CD8-positive, alpha-beta memory T cell (primary cell): ENCODE measurements around the gene RAET1G. TPM values are rescaled to one million over a fixed set of nuclear protein-coding genes. Genes with fewer than 3 reads are reported as not detected.
A peak's percentile ranks its signal among the peaks of the same experiment; 100 is the strongest.
"Not testable (repeated sequence)": the region's sequence is repeated elsewhere in the genome, so short reads cannot be mapped to it uniquely, and the experiment has no call there.

Source experiments
- CTCF ChIA-PET: fragments of 350-600 bp; sonication (Branson Sonifier 250); formaldehyde crosslinking; loops from one replicate; lab custom pipeline; 2021; ENCODE audit warnings: antibody characterized with exemption; lab: Charles Lee
- POLR2A ChIA-PET: fragments of 350-600 bp; sonication (Branson Sonifier 250); formaldehyde crosslinking; loops from one replicate; lab custom pipeline; 2021; ENCODE audit warnings: antibody characterized with exemption; lab: Charles Lee
- DNase-seq, 5 donors: peaks; one replicate each; pipeline versions ENCODE4 v3.0.0 to v3.0.0-alpha.2; 2020 to 2022; ENCODE audit warnings: mixed read lengths in 1 of 5
- H3K27ac ChIP-seq: one replicate; pipeline ENCODE4 v1.7.0; 2013; ENCODE audit warnings: low read depth, mild to moderate bottlenecking, low read length, moderate library complexity
- H3K27me3 ChIP-seq: 2 replicates; pipeline ENCODE4 v1.7.0; 2013; ENCODE audit warnings: low read length, mild to moderate bottlenecking; ENCODE audit not compliant: insufficient read depth, poor library complexity, severe bottlenecking
- H3K36me3 ChIP-seq: 2 replicates; pipeline ENCODE4 v1.7.0; 2013; ENCODE audit warnings: mild to moderate bottlenecking, low read length, moderate library complexity; ENCODE audit not compliant: insufficient read depth
- H3K4me1 ChIP-seq: 2 replicates; pipeline ENCODE4 v1.7.0; 2013; ENCODE audit warnings: mild to moderate bottlenecking, low read length, moderate library complexity; ENCODE audit not compliant: insufficient read depth
- H3K4me3 ChIP-seq: 2 replicates; pipeline ENCODE4 v1.7.0; 2013; ENCODE audit warnings: mild to moderate bottlenecking, low read length
- H3K9me3 ChIP-seq: 2 replicates; pipeline ENCODE4 v1.7.0; 2013; ENCODE audit warnings: mild to moderate bottlenecking, low read length
- H3K27ac Mint-ChIP-seq, 8 donors: one replicate each; pipeline ENCODE4 v1.8.0; 2020 to 2021; ENCODE audit warnings: mixed read lengths in 8 of 8, mild to moderate bottlenecking in 6 of 8, inconsistent platforms in 3 of 8, moderate library complexity in 3 of 8
- H3K27me3 Mint-ChIP-seq, 2 donors: one replicate each; pipeline ENCODE4 v1.8.0; 2020 to 2021; ENCODE audit warnings: mixed read lengths in 2 of 2, mild to moderate bottlenecking in 1 of 2, moderate library complexity in 1 of 2
- H3K36me3 Mint-ChIP-seq, 3 donors: one replicate each; pipeline ENCODE4 v1.8.0; 2020 to 2021; ENCODE audit warnings: mixed read lengths in 3 of 3, inconsistent platforms in 1 of 3, mild to moderate bottlenecking in 1 of 3
- H3K4me1 Mint-ChIP-seq, 3 donors: one replicate each; pipeline ENCODE4 v1.8.0; 2020 to 2021; ENCODE audit warnings: mixed read lengths in 3 of 3, inconsistent platforms in 1 of 3, mild to moderate bottlenecking in 1 of 3
- H3K4me3 Mint-ChIP-seq, 7 donors: one replicate each; pipeline ENCODE4 v1.8.0; 2020 to 2021; ENCODE audit warnings: mixed read lengths in 7 of 7, mild to moderate bottlenecking in 6 of 7, moderate library complexity in 4 of 7, inconsistent platforms in 2 of 7
- H3K9me3 Mint-ChIP-seq, 5 donors: one replicate each; pipeline ENCODE4 v1.8.0; 2020 to 2022; ENCODE audit warnings: mixed read lengths in 5 of 5, mild to moderate bottlenecking in 3 of 5, moderate library complexity in 2 of 5, inconsistent platforms in 1 of 5
- polyA plus RNA-seq: library from polyadenylated mRNA; unstranded; fragments of 300-500 nt; fragmentation: Illumina TruSeq; gene quantifications from one replicate; pipeline ENCODE4 v1.2.3, GENCODE V29; 2021
- total RNA-seq, 2 experiments: library from RNA; stranded (reverse); gene quantifications; one replicate each; pipeline ENCODE4 v1.2.3, GENCODE V29; 2021

Gene RAET1G
- total and polyA plus RNA-seq, 3 experiments from 2014 or later, result not detected

DNA sequence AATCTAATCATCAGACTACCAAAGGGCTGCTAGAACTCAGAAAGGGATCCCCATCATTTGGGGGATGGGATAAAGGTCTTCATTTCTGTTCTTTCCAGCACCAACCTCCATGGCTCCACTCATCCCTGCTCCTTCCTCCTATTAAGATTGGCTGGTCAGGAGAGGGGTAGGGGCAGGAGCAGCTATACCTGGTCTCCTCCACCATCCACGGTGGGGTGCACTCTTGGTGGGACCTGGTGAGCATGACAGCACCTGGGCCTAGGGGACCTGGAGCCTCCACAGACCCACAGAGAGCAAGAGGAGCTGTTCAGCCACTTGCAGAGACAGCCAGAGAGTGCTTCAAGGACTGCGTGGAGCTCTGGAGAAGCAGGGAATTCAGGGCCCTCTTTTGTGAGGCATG, 12.7 kb upstream of the RAET1G start:
- H3K27ac Mint-ChIP-seq, result no peak overlapping the region
- POLR2A ChIA-PET, result no interaction called here
- no peak for DNase-seq
- Histone ChIP-seq H3K27ac (no peak overlapping the region), H3K4me3 (no peak overlapping the region), H3K36me3 (no peaks in the 10 kb centered on the region), H3K4me1 (peaks cover 24% of the 10 kb centered on the region), H3K27me3 (peaks cover 76% of the 10 kb centered on the region), H3K9me3 (no peaks in the 10 kb centered on the region)
- peaks cover 76 to 89% of the 10 kb centered on the region in 2 donors for H3K27me3 Mint-ChIP-seq
- peaks cover 15 to 29% (median 19%) of the 10 kb centered on the region in 3 donors for H3K4me1 Mint-ChIP-seq
- H3K9me3 Mint-ChIP-seq, result no peaks in the 10 kb centered on the region
- H3K36me3 Mint-ChIP-seq, result no peaks in the 10 kb centered on the region
- H3K4me3 Mint-ChIP-seq, result no peak overlapping the region
- CTCF ChIA-PET, result interaction anchor here (1.0 to 1.8 kb wide), 4 partner anchors 71 to 81 kb away, joined by 3 to 7 read pairs (median 4); no protein-coding TSS in a partner anchor

GRCh38 chr6:149935246-149935645, 12.3 kb upstream of the RAET1G start:
- H3K4me1 ChIP-seq, result peaks cover 21% of the 10 kb centered on the region
- H3K27me3 Mint-ChIP-seq, result peaks cover 77 to 89% of the 10 kb centered on the region in 2 donors
- H3K9me3 Mint-ChIP-seq, result no peaks in the 10 kb centered on the region
- H3K4me1 Mint-ChIP-seq, result peaks cover 13 to 25% (median 19%) of the 10 kb centered on the region in 3 donors
- peaks cover 72% of the 10 kb centered on the region for H3K27me3 ChIP-seq
- ChIA-PET CTCF (interaction anchor here (1.0 to 1.8 kb wide), 3 partner anchors 72 to 82 kb away, joined by 4 to 7 read pairs (median 5); no protein-coding TSS in a partner anchor), POLR2A (no interaction called here)
- no peaks in the 10 kb centered on the region for H3K36me3 Mint-ChIP-seq
- H3K27ac ChIP-seq, result no peak overlapping the region
- no peaks in the 10 kb centered on the region for H3K9me3 ChIP-seq
- H3K27ac Mint-ChIP-seq, result peak overlapping the region in 4 of 8 donors; percentile 2 to 35 (median 5)
- DNase-seq, result no peak
- no peaks in the 10 kb centered on the region for H3K36me3 ChIP-seq
- H3K4me3 Mint-ChIP-seq, result no peak overlapping the region
- no peak overlapping the region for H3K4me3 ChIP-seq

DNA sequence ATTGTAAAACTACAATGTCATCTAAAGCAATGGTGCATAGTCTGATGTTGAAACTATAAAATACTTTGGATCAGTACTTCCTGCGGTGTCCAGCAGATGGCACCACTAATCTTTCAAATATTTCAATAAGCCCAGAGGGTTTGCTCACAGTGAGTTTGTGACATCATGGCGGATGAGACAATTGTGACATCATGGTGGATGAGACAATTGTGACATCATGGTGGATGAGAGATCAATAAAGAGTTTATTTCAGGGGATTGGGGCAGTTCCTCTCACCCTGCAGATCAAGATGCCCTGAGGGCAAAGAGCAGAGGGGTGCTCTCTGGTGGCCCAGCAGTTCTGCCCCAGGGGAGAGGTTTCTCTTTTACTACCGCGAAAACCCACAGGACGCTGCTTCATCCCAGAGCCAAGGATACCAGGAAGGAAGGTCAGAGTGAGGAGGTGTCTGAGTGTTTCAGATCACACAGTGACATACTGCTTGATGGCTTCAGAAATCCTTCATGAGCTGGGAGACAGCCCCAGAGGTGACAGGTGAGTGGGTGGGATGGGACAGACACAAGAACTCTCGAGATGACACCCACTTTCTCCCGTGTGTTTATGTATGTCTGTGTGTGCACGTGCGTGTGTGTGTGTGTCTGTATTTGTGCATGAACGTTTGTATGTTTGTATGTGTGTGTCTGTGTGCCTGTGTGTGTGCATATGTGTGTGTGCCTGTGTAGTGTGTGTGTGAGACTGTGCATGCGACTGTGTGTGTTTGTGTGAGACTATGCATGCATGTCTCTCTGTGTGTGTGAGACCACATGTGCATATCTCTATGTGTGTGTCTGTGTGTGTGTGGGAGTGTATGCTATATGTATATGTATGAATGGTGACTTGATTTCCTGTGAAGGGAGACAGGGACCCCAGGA, 11.6 kb upstream of the RAET1G start:
- Mint-ChIP-seq H3K36me3 (no peaks in the 10 kb centered on the region), H3K4me3 (no peak overlapping the region), H3K27me3 (peaks cover 76 to 89% of the 10 kb centered on the region in 2 donors), H3K27ac (peak overlapping the region in 3 of 8 donors; percentile 6 to 48 (median 35)), H3K4me1 (peaks cover 13 to 19% (median 19%) of the 10 kb centered on the region in 3 donors), H3K9me3 (no peaks in the 10 kb centered on the region)
- DNase-seq, result peak; percentile 55 to 79 (median 64)
- CTCF ChIA-PET, result interaction anchor here (1.0 to 1.8 kb wide), 3 partner anchors 73 to 82 kb away, joined by 4 to 7 read pairs (median 5); no protein-coding TSS in a partner anchor
- no peak overlapping the region for H3K4me3 ChIP-seq
- H3K27me3 ChIP-seq, result peaks cover 71% of the 10 kb centered on the region
- H3K9me3 ChIP-seq, result no peaks in the 10 kb centered on the region
- POLR2A ChIA-PET, result no interaction called here
- H3K4me1 ChIP-seq, result peaks cover 20% of the 10 kb centered on the region
- H3K36me3 ChIP-seq, result no peaks in the 10 kb centered on the region
- H3K27ac ChIP-seq, result no peak overlapping the region

DNA sequence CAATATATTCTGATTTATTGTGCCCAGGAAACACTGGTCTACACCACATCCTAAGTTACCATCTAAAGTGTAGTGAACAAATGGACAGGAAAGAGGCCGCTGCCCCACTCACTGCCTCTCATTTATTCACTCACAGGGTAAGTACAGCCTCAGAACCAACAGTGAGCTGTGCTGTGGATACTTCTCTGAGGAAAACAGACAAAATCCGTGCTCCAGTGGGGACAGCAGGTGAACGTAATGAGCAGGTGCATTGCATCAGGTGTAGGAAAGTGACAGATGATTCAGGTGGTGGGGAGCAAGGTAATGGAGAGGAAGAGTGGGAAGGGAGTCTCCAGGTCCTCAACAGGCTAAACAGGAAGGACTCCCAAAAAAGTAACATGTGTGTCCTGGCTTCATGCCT, 10.5 kb upstream of the RAET1G start:
- Histone ChIP-seq H3K4me3 (no peak overlapping the region), H3K4me1 (peaks cover 10% of the 10 kb centered on the region), H3K27ac (no peak overlapping the region), H3K36me3 (no peaks in the 10 kb centered on the region), H3K9me3 (no peaks in the 10 kb centered on the region), H3K27me3 (peaks cover 68% of the 10 kb centered on the region)
- ChIA-PET CTCF (interaction anchor here (1.7 kb wide), 1 partner anchor 84 kb away, joined by 4 read pairs; no protein-coding TSS in a partner anchor), POLR2A (no interaction called here)
- peaks cover 76 to 92% of the 10 kb centered on the region in 2 donors for H3K27me3 Mint-ChIP-seq
- H3K4me3 Mint-ChIP-seq, result no peak overlapping the region
- no peaks in the 10 kb centered on the region for H3K36me3 Mint-ChIP-seq
- H3K27ac Mint-ChIP-seq, result no peak overlapping the region
- no peak for DNase-seq
- peaks cover 6 to 10% (median 8%) of the 10 kb centered on the region in 3 donors for H3K4me1 Mint-ChIP-seq
- H3K9me3 Mint-ChIP-seq, result no peaks in the 10 kb centered on the region

- Mint-ChIP-seq H3K36me3 (no peaks in the 10 kb centered on the region), H3K4me3 (peak overlapping the region in 1 of 7 donors; percentile 28), H3K27me3 (peaks cover 80 to 96% of the 10 kb centered on the region in 2 donors), H3K27ac (no peak overlapping the region), H3K4me1 (peaks cover 4 to 7% (median 4%) of the 10 kb centered on the region in 3 donors), H3K9me3 (no peaks in the 10 kb centered on the region)
- H3K27me3 ChIP-seq, result peaks cover 65% of the 10 kb centered on the region
- H3K4me1 ChIP-seq, result peaks cover 6% of the 10 kb centered on the region
- H3K27ac ChIP-seq, result no peak overlapping the region
- no peaks in the 10 kb centered on the region for H3K36me3 ChIP-seq
- POLR2A ChIA-PET, result no interaction called here
- no peak for DNase-seq
- CTCF ChIA-PET, result interaction anchor here (1.7 kb wide), 1 partner anchor 84 kb away, joined by 4 read pairs; no protein-coding TSS in a partner anchor
- no peaks in the 10 kb centered on the region for H3K9me3 ChIP-seq
- no peak overlapping the region for H3K4me3 ChIP-seq
Measured at GRCh38 chr6:149933036-149933435, 10.1 kb upstream of the RAET1G start.

- no peaks in the 10 kb centered on the region for H3K9me3 ChIP-seq
- no peak overlapping the region for H3K27ac ChIP-seq
- H3K4me3 ChIP-seq, result no peak overlapping the region
- H3K4me1 Mint-ChIP-seq, result peaks cover under 1 to 1% (median under 1%) of the 10 kb centered on the region in 3 donors
- H3K36me3 Mint-ChIP-seq, result no peaks in the 10 kb centered on the region
- H3K27ac Mint-ChIP-seq, result no peak overlapping the region
- H3K27me3 ChIP-seq, result peaks cover 55% of the 10 kb centered on the region
- H3K9me3 Mint-ChIP-seq, result no peaks in the 10 kb centered on the region
- DNase-seq, result no peak
- ChIA-PET POLR2A (no interaction called here), CTCF (interaction anchor here (1.0 to 1.4 kb wide), 3 partner anchors 79 to 86 kb away, joined by 3 to 4 read pairs (median 3); no protein-coding TSS in a partner anchor)
- no peak overlapping the region for H3K4me3 Mint-ChIP-seq
- peaks cover 76 to 95% of the 10 kb centered on the region in 2 donors for H3K27me3 Mint-ChIP-seq
- no peaks in the 10 kb centered on the region for H3K36me3 ChIP-seq
- peaks cover under 1% of the 10 kb centered on the region for H3K4me1 ChIP-seq
Measured at GRCh38 chr6:149931501-149931900, 8.6 kb upstream of the RAET1G start.

GRCh38 chr6:149929422-149929821, 6.5 kb upstream of the RAET1G start:
- no peak overlapping the region for H3K27ac ChIP-seq
- peak overlapping the region in 1 of 8 donors; percentile 15 for H3K27ac Mint-ChIP-seq
- DNase-seq, result no peak
- H3K4me3 Mint-ChIP-seq, result no peak overlapping the region
- peaks cover 52% of the 10 kb centered on the region for H3K27me3 ChIP-seq
- ChIA-PET CTCF (no interaction called here), POLR2A (no interaction called here)
- H3K9me3 Mint-ChIP-seq, result no peaks in the 10 kb centered on the region
- H3K4me3 ChIP-seq, result no peak overlapping the region
- H3K4me1 Mint-ChIP-seq, result peaks cover 8 to 13% (median 12%) of the 10 kb centered on the region in 3 donors
- H3K9me3 ChIP-seq, result no peaks in the 10 kb centered on the region
- peaks cover 73 to 90% of the 10 kb centered on the region in 2 donors for H3K27me3 Mint-ChIP-seq
- no peaks in the 10 kb centered on the region for H3K36me3 Mint-ChIP-seq
- peaks cover 14% of the 10 kb centered on the region for H3K4me1 ChIP-seq
- H3K36me3 ChIP-seq, result no peaks in the 10 kb centered on the region

DNA sequence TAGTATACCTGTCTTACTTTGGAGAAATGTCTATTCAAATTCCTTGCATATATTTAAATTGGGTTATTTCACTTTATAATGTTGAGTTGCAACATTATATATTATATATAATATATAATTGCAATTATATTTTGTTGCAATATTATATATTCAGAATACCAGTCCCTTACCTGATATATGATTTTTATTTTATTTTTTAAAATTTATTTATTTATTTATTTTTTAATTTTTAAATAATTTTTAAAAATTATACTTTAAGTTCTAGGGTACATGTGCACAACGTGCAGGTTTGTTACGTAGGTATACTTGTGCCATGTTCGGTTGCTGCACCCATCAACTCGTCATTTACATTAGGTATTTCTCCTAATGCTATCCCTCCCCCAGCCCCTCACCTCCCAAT, 4.1 kb upstream of the RAET1G start:
- peaks cover 23 to 33% (median 26%) of the 10 kb centered on the region in 3 donors for H3K4me1 Mint-ChIP-seq
- H3K4me3 Mint-ChIP-seq, H3K4me3 ChIP-seq, H3K36me3 ChIP-seq, DNase-seq, H3K27ac ChIP-seq, POLR2A ChIA-PET, CTCF ChIA-PET, H3K9me3 ChIP-seq, H3K36me3 Mint-ChIP-seq, H3K27ac Mint-ChIP-seq, H3K9me3 Mint-ChIP-seq: not testable (repeated sequence)
- Histone ChIP-seq H3K27me3 (peaks cover 58% of the 10 kb centered on the region), H3K4me1 (peaks cover 20% of the 10 kb centered on the region)
- H3K27me3 Mint-ChIP-seq, result peaks cover 80 to 92% of the 10 kb centered on the region in 2 donors
